Stromal cell of bone marrow (primary cell): ENCODE results near the gene ZFHX3.

Experiments
- DNase-seq: peaks from one replicate; pipeline ENCODE4 v3.0.0-alpha.2; 2012; ENCODE audit warnings: low read depth

ZFHX3 gene

DNA sequence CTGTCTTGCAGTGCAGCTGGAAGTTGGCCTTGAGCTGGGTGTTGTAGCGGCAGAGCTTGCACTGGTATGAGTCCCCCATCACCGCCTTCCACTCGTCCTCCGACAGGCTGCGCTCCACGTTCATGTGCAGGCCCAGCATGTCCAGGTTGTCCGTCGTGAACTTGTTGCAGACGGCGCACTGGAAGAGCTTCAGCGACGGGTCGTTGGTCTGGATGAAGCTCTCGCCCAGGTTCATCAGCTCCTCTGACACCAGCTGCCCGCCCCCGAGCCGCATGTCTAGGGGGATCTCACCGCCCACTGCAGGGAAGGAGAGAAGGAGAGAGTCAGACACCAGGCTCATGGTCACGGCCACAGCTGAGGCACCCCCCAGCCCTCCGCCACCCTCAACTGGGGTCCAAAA, 97.3 kb downstream of the ZFHX3 start:
- no peak for DNase-seq

DNA sequence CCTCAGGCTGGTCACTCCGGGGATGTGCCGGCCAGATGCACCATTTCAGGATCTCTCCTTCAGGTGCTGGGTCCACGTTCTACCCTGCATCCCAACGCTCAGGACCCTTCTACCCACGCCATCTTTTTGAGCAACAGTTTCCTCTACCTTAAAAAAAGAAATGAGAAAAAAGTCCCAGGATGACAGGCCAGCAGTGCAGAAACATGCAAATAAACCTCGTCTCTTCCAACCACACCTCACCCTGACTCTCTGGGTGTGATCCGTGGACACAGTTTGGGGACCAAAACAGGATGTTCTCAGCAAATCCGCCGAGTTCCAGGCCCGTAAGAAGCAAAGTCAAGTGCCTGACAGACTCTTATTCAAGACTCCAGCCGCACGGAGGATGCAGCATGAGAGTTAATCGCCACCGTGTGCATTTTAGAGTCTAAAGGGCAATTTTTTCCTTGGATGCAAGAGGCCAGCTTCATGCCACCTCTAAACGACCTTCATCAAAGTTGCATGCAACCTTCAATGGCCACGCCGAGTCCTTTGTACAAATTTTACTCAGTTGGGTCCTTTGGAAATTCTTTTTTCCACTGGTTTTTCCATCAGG, 99.6 kb downstream of the ZFHX3 start:
- DNase-seq = no peak

DNA sequence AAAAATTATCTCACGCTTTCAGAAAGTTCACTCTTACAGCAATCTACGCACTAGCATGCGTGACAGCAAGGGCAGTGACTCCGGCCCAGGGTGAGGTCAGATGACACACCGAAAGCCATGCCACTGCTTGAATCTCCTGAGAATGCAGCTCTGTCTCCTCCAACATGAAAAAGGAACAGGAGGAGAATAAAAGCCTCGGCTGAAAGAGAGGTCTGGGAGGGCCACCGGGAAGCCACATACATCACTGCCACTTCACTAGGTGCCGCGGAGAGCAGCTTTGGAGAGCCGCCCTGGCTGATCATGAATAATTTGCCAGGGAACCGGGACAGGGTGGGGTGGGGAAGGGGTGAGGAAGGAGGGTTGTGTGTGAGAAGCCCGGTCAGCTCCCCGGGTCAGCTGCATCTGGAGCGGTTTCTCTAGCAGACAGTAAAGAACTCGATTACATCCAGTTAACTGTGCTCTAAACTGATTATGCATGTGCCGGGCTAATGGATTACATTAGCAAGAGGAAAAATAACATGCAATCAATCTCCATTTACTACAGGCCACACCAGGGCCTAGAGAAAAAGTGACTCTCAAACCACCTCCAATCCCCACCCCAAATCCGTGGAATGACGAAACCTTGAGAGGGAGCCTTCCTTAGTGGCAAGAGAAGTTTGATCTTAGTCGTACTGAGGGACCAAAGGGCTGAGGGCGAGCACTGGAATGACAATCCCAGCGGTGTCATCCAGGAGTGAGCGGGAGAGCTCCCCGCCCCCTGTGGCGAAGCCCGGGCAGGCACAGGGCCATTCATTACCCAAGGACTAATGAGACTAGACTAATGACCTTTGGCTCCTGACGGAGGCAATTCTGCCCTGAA, 100.3 kb downstream of the ZFHX3 start:
- no peak for DNase-seq

DNA sequence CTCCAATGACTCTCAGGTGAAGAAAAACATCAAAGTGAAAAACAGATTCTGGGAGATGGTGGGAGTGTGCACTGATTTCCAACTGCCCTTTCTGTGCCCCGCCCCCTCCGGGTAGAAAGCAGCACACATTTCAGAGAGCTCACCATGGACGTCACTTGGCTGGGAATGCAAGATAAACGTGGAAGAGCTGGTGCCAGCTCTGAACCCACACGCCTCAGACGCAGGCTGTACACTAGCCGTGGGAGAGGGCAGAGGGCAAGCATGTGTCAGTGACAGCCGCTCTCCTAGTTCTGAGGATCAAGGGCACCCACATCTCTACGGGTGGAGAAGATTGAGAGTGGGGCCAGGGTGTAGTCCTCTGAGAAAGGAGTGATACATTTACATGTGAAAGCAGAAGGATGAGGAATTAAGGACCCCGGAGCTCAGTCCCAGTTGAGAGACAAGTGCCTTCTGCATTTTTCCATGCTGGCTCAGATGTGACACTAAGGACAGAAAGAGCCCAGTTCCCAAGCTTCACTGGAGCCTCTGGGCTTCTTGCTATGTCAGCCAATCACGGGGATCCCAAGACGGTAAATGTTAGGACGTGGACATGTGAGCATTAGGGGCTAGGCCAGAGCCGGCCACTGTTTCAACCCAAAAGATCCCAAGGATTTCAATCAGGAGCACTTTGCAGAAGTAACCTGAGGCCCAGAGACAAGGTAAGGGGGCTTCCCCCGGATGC, 101.3 kb downstream of the ZFHX3 start:
- no peak for DNase-seq

DNA sequence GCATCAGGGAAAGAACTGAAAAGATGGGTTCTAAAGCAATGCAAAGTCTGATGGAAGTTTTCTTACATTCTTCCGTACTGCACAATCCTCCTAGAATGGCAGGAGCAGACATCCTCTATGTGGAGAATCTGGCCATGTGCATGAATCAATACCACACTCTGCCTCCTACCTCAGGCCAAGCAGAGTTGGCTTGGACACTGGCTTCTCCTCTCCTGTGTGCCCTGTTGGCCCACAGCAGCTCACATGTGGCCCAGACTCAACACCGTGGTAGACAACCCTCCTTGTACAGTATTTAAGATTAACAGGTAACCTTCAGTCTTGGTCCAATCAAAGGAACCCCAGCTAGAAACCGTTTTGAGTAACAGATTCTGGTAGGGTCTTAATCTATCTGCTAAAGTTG, 101.9 kb downstream of the ZFHX3 start:
- DNase-seq = no peak

DNA sequence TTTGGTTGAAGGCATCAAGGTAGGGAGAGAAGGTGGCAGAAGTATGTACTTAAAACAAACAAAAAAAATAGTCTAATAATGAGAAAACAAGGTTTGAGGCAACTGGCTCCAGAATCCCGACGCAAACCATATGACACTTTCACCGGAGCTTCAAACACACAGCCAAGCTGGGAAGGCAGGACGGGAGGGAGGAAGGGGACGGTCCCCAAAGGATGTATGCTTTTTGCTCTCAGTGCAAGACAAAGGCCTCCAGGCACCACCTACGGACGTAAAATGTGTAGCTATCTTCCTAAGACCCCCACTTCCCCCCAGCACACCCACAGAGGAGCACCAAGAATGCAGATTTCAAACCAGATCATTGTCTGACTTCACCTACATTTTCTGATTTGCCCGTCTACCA, 102.3 kb downstream of the ZFHX3 start:
- no peak for DNase-seq

DNA sequence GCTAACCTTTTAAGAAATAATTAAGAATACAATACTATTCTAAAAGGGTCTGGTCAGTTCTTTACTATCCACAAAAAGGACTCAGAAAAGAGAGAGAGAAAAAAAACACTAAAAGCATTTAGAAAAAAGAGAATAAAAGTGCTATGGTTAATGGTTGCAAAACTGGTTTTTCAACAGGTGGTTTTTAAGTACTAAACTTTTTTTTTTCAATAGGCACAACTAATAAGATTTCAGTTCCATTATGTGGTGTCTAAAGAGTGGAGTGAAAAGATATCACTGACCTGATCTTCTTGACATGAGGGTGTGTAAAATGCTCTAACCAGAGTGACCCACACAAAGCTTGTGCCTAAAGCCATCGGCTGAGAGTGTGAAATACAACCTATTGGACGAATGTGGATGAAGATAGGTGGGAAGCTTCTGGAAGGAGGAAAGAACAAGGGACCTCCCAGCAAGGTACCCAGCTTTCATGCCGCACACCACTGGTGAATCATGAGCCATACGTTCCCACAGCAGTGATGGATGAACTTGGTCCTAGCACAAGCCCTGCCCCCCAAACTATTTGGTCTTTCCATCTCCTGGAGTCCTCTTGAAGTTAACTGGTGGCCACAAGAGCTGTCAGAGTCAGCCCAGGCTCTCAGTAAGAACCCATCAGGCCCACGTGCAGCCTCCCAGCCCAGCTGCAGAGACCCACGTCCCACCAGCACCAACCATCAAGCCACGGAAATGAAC, 103.0 kb downstream of the ZFHX3 start:
- no peak for DNase-seq

DNA sequence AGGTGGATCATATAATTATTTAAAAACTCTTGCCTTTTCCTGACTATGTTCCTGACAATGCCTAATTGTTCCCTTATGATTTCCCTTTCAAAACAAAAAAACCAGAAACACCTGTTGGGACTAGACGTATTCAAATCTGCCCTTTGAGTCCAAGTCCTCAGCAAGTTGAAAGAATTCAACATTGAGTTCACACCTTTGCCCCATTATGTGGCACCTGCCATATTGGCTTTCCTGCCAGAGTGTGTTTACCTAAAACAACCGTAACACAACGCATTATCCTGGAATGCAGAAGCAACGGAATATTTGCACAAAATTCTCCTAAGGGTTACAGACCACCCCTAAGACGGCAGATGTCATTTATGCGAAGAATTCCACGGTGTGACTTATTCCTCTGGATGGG, 105.9 kb downstream of the ZFHX3 start:
- DNase-seq = no peak

DNA sequence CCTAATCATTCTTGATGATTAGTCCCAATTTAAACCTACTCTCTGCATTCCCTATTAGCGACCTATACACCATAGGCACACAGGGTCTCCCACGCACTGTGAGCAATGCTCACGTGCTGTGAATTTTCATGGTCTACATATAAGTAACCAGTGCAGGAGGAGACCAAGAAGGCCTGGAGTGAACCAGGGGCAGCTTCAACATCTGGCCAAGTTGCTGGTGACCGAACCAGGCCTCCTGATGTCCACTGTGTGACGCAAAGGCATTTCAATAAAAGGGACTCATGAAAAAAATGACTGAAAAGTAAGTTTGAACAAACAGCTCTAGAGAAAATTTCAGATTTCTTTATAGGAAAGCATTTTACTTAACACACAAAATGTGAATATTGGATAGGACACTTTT, 107.0 kb downstream of the ZFHX3 start:
- DNase-seq = no peak

DNA sequence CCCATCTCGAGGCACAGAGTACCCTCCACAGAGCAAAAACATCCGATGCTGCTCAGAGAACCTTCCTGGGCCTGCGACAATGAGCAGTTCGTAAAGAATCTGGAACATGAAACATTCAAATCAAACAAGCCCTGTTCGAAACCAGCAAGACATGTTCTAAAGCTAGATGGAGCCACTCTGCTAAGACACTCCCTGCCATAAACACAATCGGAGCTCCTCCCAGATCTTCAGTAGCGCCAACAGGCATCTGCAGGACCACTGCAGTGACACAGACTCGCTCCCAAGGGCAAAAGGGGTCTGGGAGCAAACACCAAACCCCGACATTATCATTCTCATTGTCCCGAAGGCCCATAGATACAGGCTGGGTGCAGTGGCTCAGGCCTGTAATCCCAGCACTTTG, 108.7 kb downstream of the ZFHX3 start:
- peak; percentile 52 for DNase-seq

DNA sequence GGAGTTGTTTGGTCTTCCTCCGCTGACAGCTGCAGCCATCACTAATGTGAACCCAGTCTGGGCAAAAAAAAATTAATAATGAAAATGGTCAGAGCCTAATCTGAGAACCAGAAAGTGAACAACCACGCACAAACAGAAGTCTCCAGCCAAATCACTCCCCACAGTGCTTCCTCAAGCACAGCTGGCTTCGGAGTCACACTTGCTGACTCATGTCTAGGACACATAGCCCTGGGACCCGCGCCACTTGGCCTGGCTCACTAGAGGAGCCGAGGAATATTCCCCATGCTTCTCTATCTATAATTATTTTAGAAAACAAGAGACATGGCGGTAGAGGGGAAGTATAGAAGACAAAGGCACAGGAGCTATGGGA, 109.1 kb downstream of the ZFHX3 start:
- peak; percentile 83 for DNase-seq

DNA sequence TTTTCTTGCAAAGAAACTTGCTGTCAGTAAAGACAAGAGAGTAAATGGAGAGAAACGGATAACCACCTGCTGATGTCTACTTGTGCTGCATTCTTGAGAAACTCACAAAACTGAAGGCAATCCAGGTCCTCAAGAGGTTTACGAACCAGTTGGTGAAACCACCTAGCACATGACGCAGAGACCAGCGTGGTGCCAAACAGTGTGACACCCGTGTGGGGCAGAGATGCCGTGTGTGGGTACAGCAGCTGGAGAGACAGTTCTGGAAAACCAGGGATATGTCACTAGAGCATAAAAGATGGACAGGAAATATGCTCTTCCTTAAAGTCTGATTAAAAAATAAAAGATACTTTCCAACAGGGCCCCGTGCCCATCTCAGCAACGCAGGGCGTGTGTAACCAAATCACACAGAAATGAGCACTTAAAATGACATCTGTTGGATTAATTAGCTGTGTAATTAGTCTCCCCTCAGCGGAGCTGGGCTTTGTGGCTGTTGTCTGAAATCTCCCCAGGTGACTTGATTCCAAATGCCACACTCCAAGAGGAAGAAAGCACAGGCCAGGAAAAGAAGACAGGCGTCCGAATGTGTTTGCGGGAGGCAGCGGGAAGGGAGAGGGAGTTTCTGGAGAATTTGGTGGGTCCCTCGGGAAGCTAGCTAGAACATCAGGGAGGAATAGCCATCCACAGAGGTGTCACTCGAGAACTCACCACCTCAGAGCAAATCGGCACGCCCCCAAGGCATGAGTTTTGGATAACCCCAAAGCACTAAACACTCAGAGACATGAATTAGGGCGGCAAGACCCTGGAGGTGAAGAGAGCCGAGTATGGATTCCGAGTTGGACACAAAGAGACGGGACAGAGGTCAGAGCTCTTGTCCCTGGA, 109.8 kb downstream of the ZFHX3 start:
- no peak for DNase-seq

DNA sequence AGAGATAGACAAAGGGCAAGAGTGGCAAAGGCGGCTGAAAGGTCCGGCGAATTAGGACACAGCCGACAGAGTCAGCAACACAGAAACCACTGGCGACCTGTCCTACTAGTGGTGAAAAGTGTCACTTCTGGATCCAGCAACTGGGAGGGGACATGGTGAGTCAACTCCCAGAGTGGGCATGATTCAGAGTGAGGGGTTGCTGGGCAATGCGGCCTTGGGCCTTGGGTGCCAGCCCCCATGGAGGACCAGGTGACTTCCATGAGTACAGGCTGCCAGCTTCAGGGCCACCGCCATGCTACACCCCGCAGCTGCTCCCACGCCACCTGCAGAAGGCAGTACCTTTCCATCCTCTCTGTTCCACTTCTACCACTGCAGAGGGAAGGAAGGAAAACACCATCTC, 110.6 kb downstream of the ZFHX3 start:
- no peak for DNase-seq

DNA sequence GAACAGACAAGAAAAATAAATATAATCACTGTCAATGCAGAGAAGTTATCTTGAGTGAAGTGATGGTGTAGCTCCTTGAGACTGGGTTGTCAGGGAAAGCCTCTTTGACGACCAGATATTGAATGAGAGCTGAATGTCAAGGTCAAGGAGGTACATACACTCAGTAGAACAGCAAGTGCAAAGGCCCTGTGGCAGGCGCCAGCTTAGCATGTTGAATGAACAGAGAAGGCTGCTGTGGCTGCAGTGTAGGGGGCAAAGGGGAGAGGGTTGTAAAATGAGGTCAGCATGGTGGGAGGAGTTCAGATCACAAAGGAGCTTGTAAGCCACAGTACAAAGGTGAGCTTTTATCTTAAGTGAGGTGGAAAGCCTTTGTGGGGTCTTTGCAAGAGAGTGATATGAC, 111.5 kb downstream of the ZFHX3 start:
- no peak for DNase-seq

DNA sequence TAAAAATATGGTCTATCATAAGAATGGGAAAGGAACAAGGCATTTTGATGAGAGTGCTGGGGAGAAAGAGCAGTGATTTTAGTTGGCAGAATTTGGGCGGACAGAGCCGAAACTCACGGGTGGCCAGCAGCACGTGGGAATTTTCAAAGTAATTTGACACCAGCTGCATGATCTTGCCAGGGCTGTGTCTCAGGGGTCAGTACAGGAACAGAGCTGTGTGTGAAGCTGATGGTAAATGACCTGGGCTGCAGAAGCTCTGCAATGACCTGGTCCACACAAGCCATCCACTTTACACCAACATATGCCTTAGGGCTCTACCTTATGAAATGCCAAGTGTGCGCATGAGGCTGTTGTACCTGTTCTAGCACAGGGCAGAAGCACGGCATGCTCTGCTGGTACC, 112.0 kb downstream of the ZFHX3 start:
- DNase-seq = no peak

DNA sequence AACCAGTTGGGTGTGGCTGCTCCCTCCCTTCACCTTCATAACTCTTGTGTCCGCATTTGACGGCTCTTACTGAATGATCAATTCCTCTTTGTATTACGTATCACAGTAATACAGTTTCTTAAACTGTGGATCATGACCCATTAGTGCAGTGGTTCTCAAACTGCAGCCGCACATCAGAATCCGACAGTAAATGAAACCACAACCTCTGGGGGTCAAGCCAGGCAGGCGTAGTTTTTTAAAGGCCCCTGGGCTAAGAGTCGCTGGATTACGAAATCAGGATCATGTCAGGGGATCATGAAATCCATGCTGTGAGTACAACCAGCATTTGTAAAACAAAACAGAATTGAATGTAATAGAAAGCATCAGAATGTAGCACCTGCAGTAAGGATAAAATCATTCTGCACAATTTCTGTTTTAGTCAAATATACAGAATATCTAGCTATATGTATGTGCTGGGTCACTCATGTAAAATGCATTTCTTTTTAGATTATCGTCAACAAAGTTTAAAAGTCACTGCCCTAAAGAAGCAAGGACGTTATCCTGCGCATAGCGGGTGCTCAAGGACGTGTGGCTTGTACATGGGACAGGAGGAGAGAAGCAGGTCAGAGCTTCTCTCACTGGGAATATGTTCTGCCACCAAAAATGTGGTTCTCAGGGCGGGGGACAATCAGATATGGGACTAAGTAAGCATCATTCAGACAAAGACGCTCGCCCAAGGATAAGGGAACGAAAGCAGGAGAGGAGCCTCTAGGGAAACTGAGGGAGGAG, 113.1 kb downstream of the ZFHX3 start:
- DNase-seq = peak; percentile 81

DNA sequence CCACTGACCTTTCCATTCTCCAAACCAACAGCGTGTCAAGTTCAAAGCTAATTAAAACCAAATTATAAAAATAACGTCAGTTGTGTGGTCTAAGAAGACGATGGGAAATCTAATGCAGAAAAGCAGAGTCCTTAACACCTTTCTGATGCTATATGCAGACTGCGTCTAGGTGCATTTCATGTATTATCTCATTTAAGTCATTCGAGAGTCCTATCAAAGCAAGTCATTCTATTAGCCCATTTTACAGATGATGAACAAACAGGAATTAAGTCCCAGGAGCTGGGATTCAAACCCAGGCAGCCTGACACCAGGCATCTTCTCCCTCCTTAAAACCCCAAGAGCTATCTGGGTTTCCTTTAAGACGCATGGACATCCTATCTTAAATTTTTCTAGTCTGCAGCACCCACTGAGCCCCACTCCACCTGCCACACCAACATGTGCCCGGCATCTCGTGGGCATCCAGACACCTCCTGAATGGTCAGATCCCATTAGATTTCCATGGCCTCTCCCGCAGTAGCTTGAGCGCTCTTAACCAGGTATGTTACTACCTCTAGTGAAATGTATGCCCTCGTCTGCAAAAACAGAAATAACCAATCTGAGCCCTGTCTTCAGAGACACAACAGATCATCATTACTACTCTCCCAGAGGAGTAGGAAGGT, 115.1 kb downstream of the ZFHX3 start:
- DNase-seq = no peak

DNA sequence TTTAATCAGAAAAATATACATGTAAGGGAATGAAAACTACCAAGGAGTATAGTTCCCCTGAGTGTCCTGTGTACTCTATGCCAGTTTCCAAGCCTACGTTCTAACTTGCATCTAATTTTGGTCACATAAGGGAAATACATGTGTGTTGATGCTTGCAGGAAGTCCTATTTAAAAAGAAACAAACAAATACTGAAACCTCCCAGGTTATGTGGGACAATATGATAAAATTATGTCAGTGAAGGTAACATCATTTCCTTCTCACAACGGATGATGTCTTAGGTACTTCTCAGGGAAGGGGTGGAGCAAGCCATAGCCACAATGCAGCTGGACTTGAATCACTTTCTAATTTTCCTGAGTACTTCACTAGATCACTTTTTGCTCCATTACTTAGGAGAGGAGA, 115.9 kb downstream of the ZFHX3 start:
- DNase-seq = no peak

DNA sequence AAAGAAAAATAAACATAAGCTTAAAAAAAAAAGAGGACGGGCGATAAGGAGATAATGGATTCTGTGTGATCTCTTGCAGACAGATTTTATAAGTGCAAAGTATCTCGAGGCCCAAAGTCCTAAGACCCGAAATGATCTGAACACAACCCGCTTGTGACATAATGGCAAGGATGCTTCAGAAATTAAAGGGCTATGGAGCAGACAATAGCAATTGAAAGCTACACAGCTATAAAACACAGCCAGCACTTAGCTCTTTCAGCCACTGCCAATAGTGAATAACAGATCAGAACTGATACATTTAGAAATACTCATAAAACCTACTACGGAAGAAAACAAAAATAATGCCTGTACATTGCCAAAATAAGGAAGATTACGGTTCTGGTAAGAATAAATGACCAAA, 117.5 kb downstream of the ZFHX3 start:
- DNase-seq = no peak
